SK-N-SH (cell line): ENCODE results near the gene RASAL2. TPM values are rescaled to one million over a fixed set of nuclear protein-coding genes. Genes with fewer than 3 reads are reported as not detected.

Source experiments
- CTCF ChIA-PET: fragments of 300-600, 350-600 bp; formaldehyde crosslinking; extraction: SDS; loops from one replicate; lab custom pipeline; 2021; lab: Yijun Ruan, JAX
- POLR2A ChIA-PET: fragments of 350-600 bp; sonication (Branson Sonifier 250); formaldehyde crosslinking; extraction: SDS; loops from one replicate; lab custom pipeline; 2020; ENCODE audit warnings: antibody characterized with exemption, inconsistent platforms; lab: Yijun Ruan, JAX
- DNase-seq: peaks from one replicate; pipeline ENCODE4 v3.0.0; 2012
- H2AFZ ChIP-seq: fragments of 200-600 bp; sonication (generic); 2 replicates; pipeline ENCODE4 v1.8.1; 2016; ENCODE audit warnings: antibody characterized with exemption, mild to moderate bottlenecking, low read depth
- H3F3A ChIP-seq: fragments of 200-600 bp; sonication (generic); replicated peaks from 2 replicates; pipeline ENCODE3; 2016; ENCODE audit warnings: antibody characterized with exemption, mild to moderate bottlenecking; ENCODE audit not compliant: insufficient read depth
- H3K27ac ChIP-seq, 2 experiments: fragments of 200-500 bp in 1 of 2; fragments of 200-600 bp in 1 of 2; sonication (Bioruptor generic) in 1 of 2; sonication (generic), shearing (Covaris generic) in 1 of 2; 2 replicates each; pipeline versions ENCODE4 v1.5.1 to v1.6.1; 2014 to 2016; ENCODE audit warnings: low read depth in 2 of 2, inconsistent platforms in 1 of 2, low read length in 1 of 2, mild to moderate bottlenecking in 1 of 2, mixed read lengths in 1 of 2
- H3K27me3 ChIP-seq: fragments of 200-600 bp; sonication (generic), shearing (Covaris generic); 2 replicates; pipeline ENCODE4 v1.6.1; 2016; ENCODE audit warnings: mixed run types; ENCODE audit not compliant: insufficient read depth
- H3K36me3 ChIP-seq, 2 experiments: fragments of 200-500 bp in 1 of 2; fragments of 200-600 bp in 1 of 2; sonication (Bioruptor generic) in 1 of 2; sonication (generic) in 1 of 2; replicated peaks in 1 of 2; 2 replicates each; pipeline versions ENCODE3 to v1.5.1; 2014 to 2016; ENCODE audit warnings: low read length in 1 of 2, mild to moderate bottlenecking in 1 of 2; ENCODE audit not compliant: insufficient read depth in 2 of 2, control insufficient read depth in 1 of 2
- H3K4me1 ChIP-seq, 2 experiments: fragments of 200-500 bp in 1 of 2; fragments of 200-600 bp in 1 of 2; sonication (Bioruptor generic) in 1 of 2; sonication (generic), shearing (Covaris generic) in 1 of 2; 2 replicates each; pipeline versions ENCODE4 v1.5.1 to v1.6.1; 2014 to 2016; ENCODE audit warnings: low read depth in 1 of 2, low read length in 1 of 2, mixed run types in 1 of 2; ENCODE audit not compliant: insufficient read depth in 2 of 2, control insufficient read depth in 1 of 2
- H3K4me2 ChIP-seq: fragments of 200-600 bp; sonication (generic), shearing (Covaris generic); 2 replicates; pipeline ENCODE4 v1.6.1; 2017; ENCODE audit warnings: mixed run types
- H3K4me3 ChIP-seq, 2 experiments: fragments of 200-500 bp in 1 of 2; fragments of 200-600 bp in 1 of 2; sonication (Bioruptor generic) in 1 of 2; sonication (generic), shearing (Covaris generic) in 1 of 2; 2 replicates each; pipeline versions ENCODE4 v1.5.1 to v1.8.1; 2014 to 2016; ENCODE audit warnings: low read depth in 2 of 2, inconsistent platforms in 1 of 2, low read length in 1 of 2, mild to moderate bottlenecking in 1 of 2, mixed read lengths in 1 of 2, moderate library complexity in 1 of 2
- H3K79me2 ChIP-seq: fragments of 200-600 bp; sonication (generic); 2 replicates; pipeline ENCODE4 v1.8.1; 2017; ENCODE audit warnings: mild to moderate bottlenecking; ENCODE audit not compliant: insufficient read depth
- H3K9ac ChIP-seq: fragments of 200-600 bp; sonication (generic); 2 replicates; pipeline ENCODE4 v1.6.1; 2017; ENCODE audit warnings: mixed run types
- H3K9me2 ChIP-seq: fragments of 200-600 bp; sonication (generic); 2 replicates; pipeline ENCODE4 v1.6.1; 2017; ENCODE audit warnings: mixed run types
- H3K9me3 ChIP-seq: fragments of 200-600 bp; sonication (generic); 2 replicates; pipeline ENCODE4 v1.6.1; 2017; ENCODE audit warnings: mixed run types, mild to moderate bottlenecking, moderate library complexity
- H4K20me1 ChIP-seq: fragments of 200-600 bp; sonication (generic); 2 replicates; pipeline ENCODE4 v1.6.1; 2017; ENCODE audit warnings: mild to moderate bottlenecking, mixed run types; ENCODE audit not compliant: insufficient read depth
- CHD2 ChIP-seq: fragments of 150-350 bp; IDR thresholded peaks from 2 replicates; pipeline ENCODE4 v1.6.1; 2018; ENCODE audit warnings: low read length; ENCODE audit not compliant: partially characterized antibody
- CTCF ChIP-seq: fragments of 200-600 bp; sonication (generic); IDR thresholded peaks from 2 replicates; pipeline ENCODE4 v1.6.1; 2017; ENCODE audit warnings: antibody characterized with exemption, mild to moderate bottlenecking, moderate library complexity
- ELF1 ChIP-seq: IDR thresholded peaks from 2 replicates; pipeline ENCODE4 v1.4.0; 2012
- GATA2 ChIP-seq: sonication (generic); formaldehyde crosslinking; IDR thresholded peaks from 2 replicates; pipeline ENCODE4 v1.5.0; 2020; ENCODE audit warnings: mild to moderate bottlenecking, missing genetic modification reagents
- MAX ChIP-seq: IDR thresholded peaks from 2 replicates; pipeline ENCODE4 v1.4.0; 2012; ENCODE audit warnings: low read depth
- MEF2A ChIP-seq: IDR thresholded peaks from 2 replicates; pipeline ENCODE4 v1.4.0; 2012; ENCODE audit warnings: low read depth, borderline replicate concordance
- MXI1 ChIP-seq: IDR thresholded peaks from 2 replicates; pipeline ENCODE4 v1.6.1; 2012; ENCODE audit warnings: mild to moderate bottlenecking, low read depth, low read length, improper control_type of control experiment
- PBX3 ChIP-seq: IDR thresholded peaks from 2 replicates; pipeline ENCODE4; 2012
- POLR2AphosphoS5 ChIP-seq: IDR thresholded peaks from 2 replicates; pipeline ENCODE4 v1.6.1; 2012; ENCODE audit warnings: low read depth, low read length
- RFX5 ChIP-seq: IDR thresholded peaks from 2 replicates; pipeline ENCODE4 v1.6.1; 2012; ENCODE audit warnings: mild to moderate bottlenecking, improper control_type of control experiment, low read length
- RXRA ChIP-seq: IDR thresholded peaks from 2 replicates; pipeline ENCODE4 v1.4.0; 2012; ENCODE audit warnings: low read depth, mild to moderate bottlenecking, borderline replicate concordance
- SIN3A ChIP-seq: IDR thresholded peaks from 2 replicates; pipeline ENCODE4 v1.6.1; 2012; ENCODE audit warnings: low read depth, mild to moderate bottlenecking, low read length, moderate library complexity, borderline replicate concordance
- SMC3 ChIP-seq: IDR thresholded peaks from 2 replicates; pipeline ENCODE4 v1.6.1; 2012; ENCODE audit warnings: low read depth, low read length, improper control_type of control experiment
- TCF12 ChIP-seq: IDR thresholded peaks from 2 replicates; pipeline ENCODE4 v1.4.0; 2012
- TEAD4 ChIP-seq: IDR thresholded peaks from 2 replicates; pipeline ENCODE4 v1.4.0; 2012; ENCODE audit warnings: mild to moderate bottlenecking, borderline replicate concordance; ENCODE audit not compliant: insufficient read depth
- ZBTB33 ChIP-seq: IDR thresholded peaks from 2 replicates; pipeline ENCODE4 v1.4.0; 2012; ENCODE audit warnings: low read depth, borderline replicate concordance
- WGBS: methylation state at CpG from one replicate; pipeline ENCODE4 v1.1.6; 2017; ENCODE audit warnings: low lambda C conversion rate; 5-methylcytosine and 5-hydroxymethylcytosine counted together
- polyA plus RNA-seq, 3 experiments: library from polyadenylated mRNA; depleted of rRNA; stranded (reverse); fragments of >200 nt; gene quantifications; 2 replicates each; pipeline ENCODE4 v1.2.3, GENCODE V29; 2012
- TF ChIP-seq, protein P1 (sequence below): fragments of 150-350 bp; IDR thresholded peaks from 2 replicates; pipeline ENCODE4 v1.6.1; 2016; ENCODE audit warnings: mild to moderate bottlenecking, low read depth, low read length
- TF ChIP-seq, protein P2 (sequence below): fragments of 150-350 bp; IDR thresholded peaks from 2 replicates; pipeline ENCODE4 v1.6.1; 2017; ENCODE audit warnings: antibody characterized with exemption, low read length, low read depth, borderline replicate concordance
- TF ChIP-seq, protein P3 (sequence below): IDR thresholded peaks from 2 replicates; pipeline ENCODE4 v1.4.0; 2012; ENCODE audit warnings: low read depth, borderline replicate concordance

RASAL2 gene
- polyA plus RNA-seq, 1 of the 3 experiments (the other 2 are of a cell fraction) = 6.9 TPM

DNA sequence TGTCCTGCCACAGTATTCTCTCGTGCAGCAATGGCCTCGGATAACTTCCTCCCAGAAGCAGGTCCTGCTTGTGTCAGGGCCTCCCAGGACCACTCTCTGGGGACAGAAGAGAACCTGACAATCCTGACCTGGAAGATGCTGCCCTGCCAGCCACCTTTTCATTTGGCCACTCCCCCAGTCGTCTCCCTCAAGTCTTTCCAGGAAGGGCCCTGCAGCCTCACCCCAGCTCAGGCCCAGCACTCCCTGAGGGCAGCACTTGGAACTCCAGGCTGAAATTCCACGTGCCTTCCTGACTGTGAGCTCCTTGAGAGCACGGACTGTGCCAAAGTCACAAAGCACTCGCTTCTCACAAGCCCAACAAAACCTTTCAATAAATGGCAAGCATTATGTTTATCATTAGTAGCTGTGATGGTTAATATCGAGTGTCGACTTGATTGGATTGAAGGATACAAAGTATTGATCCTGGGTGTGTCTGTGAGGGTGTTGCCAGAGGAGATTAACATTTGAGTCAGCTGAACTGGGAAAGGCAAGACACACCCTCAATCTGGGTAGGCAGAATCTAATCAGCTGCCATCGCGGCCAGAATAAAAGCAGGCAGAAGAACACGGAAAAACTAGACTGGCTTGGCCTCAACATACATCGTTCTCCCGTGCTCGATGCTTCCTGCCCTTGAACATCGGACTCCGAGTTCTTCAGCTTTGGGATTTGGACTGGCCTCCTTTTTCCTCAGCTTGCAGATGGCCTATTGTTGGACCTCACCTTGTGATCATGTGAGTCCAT is 405.2 kb downstream of the RASAL2 start:
- H2AFZ ChIP-seq = no peak overlapping the region
- H3K4me3 ChIP-seq = no peak overlapping the region
- ChIA-PET CTCF (interaction anchor here (0.6 to 3.6 kb wide), 2 partner anchors 188 to 298 kb away, joined by 3 to 22 read pairs; no protein-coding TSS in a partner anchor), POLR2A (no interaction called here)
- H3K9ac ChIP-seq = no peak overlapping the region
- no peaks in the 10 kb centered on the region for H3K79me2 ChIP-seq
- H3K9me3 ChIP-seq = no peaks in the 10 kb centered on the region
- WGBS = 89% methylated on average over 16 of the region's 16 CpGs
- no peaks in the 10 kb centered on the region for H3K36me3 ChIP-seq
- H3K27ac ChIP-seq = no peak overlapping the region
- H3K27me3 ChIP-seq = no peaks in the 10 kb centered on the region
- no peaks in the 10 kb centered on the region for H3F3A ChIP-seq
- H3K4me2 ChIP-seq = no peak overlapping the region
- H4K20me1 ChIP-seq = no peaks in the 10 kb centered on the region
- TF ChIP-seq ZBTB33 (no peak), TEAD4 (no peak), SMC3 (no peak), ELF1 (no peak), GATA2 (CRISPR knock-in tag) (no peak), CHD2 (no peak), RXRA (no peak), MXI1 (no peak), MEF2A (no peak), RFX5 (no peak), TCF12 (no peak), MAX (no peak), SIN3A (no peak), PBX3 (no peak), POLR2AphosphoS5 (no peak), CTCF (no peak)
- TF ChIP-seq, protein P1, sequence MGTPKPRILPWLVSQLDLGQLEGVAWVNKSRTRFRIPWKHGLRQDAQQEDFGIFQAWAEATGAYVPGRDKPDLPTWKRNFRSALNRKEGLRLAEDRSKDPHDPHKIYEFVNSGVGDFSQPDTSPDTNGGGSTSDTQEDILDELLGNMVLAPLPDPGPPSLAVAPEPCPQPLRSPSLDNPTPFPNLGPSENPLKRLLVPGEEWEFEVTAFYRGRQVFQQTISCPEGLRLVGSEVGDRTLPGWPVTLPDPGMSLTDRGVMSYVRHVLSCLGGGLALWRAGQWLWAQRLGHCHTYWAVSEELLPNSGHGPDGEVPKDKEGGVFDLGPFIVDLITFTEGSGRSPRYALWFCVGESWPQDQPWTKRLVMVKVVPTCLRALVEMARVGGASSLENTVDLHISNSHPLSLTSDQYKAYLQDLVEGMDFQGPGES = no peak
- TF ChIP-seq, protein P2, sequence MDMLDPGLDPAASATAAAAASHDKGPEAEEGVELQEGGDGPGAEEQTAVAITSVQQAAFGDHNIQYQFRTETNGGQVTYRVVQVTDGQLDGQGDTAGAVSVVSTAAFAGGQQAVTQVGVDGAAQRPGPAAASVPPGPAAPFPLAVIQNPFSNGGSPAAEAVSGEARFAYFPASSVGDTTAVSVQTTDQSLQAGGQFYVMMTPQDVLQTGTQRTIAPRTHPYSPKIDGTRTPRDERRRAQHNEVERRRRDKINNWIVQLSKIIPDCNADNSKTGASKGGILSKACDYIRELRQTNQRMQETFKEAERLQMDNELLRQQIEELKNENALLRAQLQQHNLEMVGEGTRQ = no peak
- TF ChIP-seq, protein P3, sequence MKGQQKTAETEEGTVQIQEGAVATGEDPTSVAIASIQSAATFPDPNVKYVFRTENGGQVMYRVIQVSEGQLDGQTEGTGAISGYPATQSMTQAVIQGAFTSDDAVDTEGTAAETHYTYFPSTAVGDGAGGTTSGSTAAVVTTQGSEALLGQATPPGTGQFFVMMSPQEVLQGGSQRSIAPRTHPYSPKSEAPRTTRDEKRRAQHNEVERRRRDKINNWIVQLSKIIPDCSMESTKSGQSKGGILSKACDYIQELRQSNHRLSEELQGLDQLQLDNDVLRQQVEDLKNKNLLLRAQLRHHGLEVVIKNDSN = no peak
- no peaks in the 10 kb centered on the region for H3K9me2 ChIP-seq
- no peak for DNase-seq
- H3K4me1 ChIP-seq = no peaks in the 10 kb centered on the region
